Adrenal gland (tissue), 5 donors: Measurements from ENCODE around the gene TBATA.

Experiments
- CTCF ChIP-seq, 6 experiments: fragments of 450-650 bp in 4 of 6; fragments of 200-600 bp in 2 of 6; sonication (generic) in 1 of 6; IDR thresholded peaks; 1 replicate in 5 of 6; 2 replicates in 1 of 6; pipeline versions ENCODE4 v1.5.1 to v1.8.0; 2016 to 2021; ENCODE audit warnings: antibody characterized with exemption in 6 of 6, mild to moderate bottlenecking in 2 of 6, moderate library complexity in 1 of 6
- POLR2A ChIP-seq, 2 donors: fragments of 450-650 bp; IDR thresholded peaks; one replicate each; pipeline ENCODE4 v1.6.1; 2017; ENCODE audit warnings: antibody characterized with exemption in 2 of 2, mild to moderate bottlenecking in 2 of 2, moderate library complexity in 1 of 2
- donor health status: DM: no; HTN: no; CAD: no.

GRCh38 chr10:70751991-70752390 lies 33.2 kb downstream of the TBATA start:
- no peak for TF ChIP-seq CTCF (IDR thresholded peaks at IDR 0.05)
- no peak for TF ChIP-seq POLR2A (IDR thresholded peaks at IDR 0.05)
